Measurements from ENCODE around the gene HK2. TPM values are rescaled to one million over a fixed set of nuclear protein-coding genes. Genes with fewer than 3 reads are reported as not detected.

The HK2 gene
- total RNA-seq, 1 experiment from 2014 or later: 43.8 TPM

DNA sequence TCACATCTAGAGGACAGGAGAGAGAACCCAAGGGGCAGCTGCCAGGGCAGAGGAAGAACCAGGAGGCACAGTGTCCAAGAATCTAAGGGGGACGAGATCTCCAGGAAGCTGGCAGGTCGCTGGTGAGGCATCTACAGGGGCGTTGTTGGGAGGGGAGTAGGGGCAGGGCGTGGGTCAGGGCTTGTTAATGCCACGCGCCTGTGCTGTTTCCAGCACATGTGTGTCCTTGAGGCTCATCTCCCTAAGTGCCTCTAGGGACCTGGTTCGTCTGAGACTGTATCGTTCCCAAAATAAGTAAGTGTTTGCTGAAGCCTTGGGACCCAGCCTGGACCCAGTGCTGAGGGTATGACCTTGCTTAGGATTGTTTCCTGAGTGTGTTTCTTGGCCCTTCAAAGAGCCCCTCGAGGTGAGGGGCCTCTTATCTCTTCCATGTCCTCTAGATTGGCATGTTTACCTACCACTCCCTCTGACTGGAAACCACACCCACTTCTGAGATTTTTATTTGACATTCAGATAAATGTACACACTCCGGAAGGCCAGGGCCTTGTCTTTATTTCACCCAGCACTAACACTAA lies 22.2 kb downstream of the HK2 start:
- peaks cover 8% of the 10 kb centered on the region for H3F3A ChIP-seq (ENCODE audit: low read length, unreplicated experiment)
- H3K79me2 ChIP-seq (ENCODE audit: low read length): peaks cover 97% of the 10 kb centered on the region
- intact Hi-C loops (cut with micrococcal nuclease): no loop called here
- ChIA-PET POLR2A (ENCODE audit: unreplicated experiment) (no interaction called here), CTCF (no interaction called here)
- no peaks in the 10 kb centered on the region for H3K9me3 ChIP-seq (ENCODE audit: low read length)
- H3K27ac ChIP-seq (ENCODE audit: low read length): no peak overlapping the region
- no peak overlapping the region for H3K9ac ChIP-seq (ENCODE audit: low read length)
- peaks cover 54% of the 10 kb centered on the region for H3K36me3 ChIP-seq (ENCODE audit: low read depth, low read length)
- H3K4me1 ChIP-seq (ENCODE audit: insufficient read depth, low read length): peaks cover 38% of the 10 kb centered on the region
- no peak overlapping the region for H3K4me3 ChIP-seq (ENCODE audit: low read length)
- peaks cover 10% of the 10 kb centered on the region; the same call in 1 of the 2 replicates for H4K20me1 ChIP-seq (ENCODE audit: low read length)
- H3K9me2 ChIP-seq (replicated peaks; ENCODE audit: low read length): no peaks in the 10 kb centered on the region
- 0 out of 2 replicates have a peak overlapping the region, but pooled peaks have one; percentile 4 for H3K4me2 ChIP-seq (ENCODE audit: low read length)
- DNase-seq (peak; percentile 47), ATAC-seq (peak; percentile 75)
- H3K27me3 ChIP-seq (ENCODE audit: low read length): no peaks in the 10 kb centered on the region
- BruUV-seq (replicated peaks): no TSS peak
- TF ChIP-seq EZH2 (IDR thresholded peaks at IDR 0.05; ENCODE audit: low read length, unreplicated experiment) (no peak), EZH2phosphoT487 (IDR thresholded peaks at IDR 0.05; ENCODE audit: borderline replicate concordance, low read length) (no peak)
- TF ChIP-seq, protein P1, sequence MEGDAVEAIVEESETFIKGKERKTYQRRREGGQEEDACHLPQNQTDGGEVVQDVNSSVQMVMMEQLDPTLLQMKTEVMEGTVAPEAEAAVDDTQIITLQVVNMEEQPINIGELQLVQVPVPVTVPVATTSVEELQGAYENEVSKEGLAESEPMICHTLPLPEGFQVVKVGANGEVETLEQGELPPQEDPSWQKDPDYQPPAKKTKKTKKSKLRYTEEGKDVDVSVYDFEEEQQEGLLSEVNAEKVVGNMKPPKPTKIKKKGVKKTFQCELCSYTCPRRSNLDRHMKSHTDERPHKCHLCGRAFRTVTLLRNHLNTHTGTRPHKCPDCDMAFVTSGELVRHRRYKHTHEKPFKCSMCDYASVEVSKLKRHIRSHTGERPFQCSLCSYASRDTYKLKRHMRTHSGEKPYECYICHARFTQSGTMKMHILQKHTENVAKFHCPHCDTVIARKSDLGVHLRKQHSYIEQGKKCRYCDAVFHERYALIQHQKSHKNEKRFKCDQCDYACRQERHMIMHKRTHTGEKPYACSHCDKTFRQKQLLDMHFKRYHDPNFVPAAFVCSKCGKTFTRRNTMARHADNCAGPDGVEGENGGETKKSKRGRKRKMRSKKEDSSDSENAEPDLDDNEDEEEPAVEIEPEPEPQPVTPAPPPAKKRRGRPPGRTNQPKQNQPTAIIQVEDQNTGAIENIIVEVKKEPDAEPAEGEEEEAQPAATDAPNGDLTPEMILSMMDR (conservative IDR thresholded peaks at IDR 0.05; ENCODE audit: low read depth, low read length): no peak
- H2AFZ ChIP-seq (ENCODE audit: low read length): no peak overlapping the region

- DNase-seq (no peak), ATAC-seq (no peak)
- no TSS peak for BruUV-seq (replicated peaks)
- POLR2A ChIA-PET (ENCODE audit: unreplicated experiment): no interaction called here
- Histone ChIP-seq H3K4me3 (ENCODE audit: low read length) (no peak overlapping the region), H2AFZ (ENCODE audit: low read length) (no peak overlapping the region), H3K9ac (ENCODE audit: low read length) (no peak overlapping the region), H3K9me2 (replicated peaks; ENCODE audit: low read length) (no peaks in the 10 kb centered on the region), H4K20me1 (ENCODE audit: low read length) (peaks cover 8% of the 10 kb centered on the region; the same call in 1 of the 2 replicates), H3K4me2 (ENCODE audit: low read length) (0 out of 2 replicates have a peak overlapping the region, but pooled peaks have one; percentile 4), H3F3A (ENCODE audit: low read length, unreplicated experiment) (peaks cover 5% of the 10 kb centered on the region), H3K27me3 (ENCODE audit: low read length) (no peaks in the 10 kb centered on the region), H3K79me2 (ENCODE audit: low read length) (peaks cover 95% of the 10 kb centered on the region), H3K36me3 (ENCODE audit: low read depth, low read length) (peaks cover 53% of the 10 kb centered on the region), H3K9me3 (ENCODE audit: low read length) (no peaks in the 10 kb centered on the region), H3K27ac (ENCODE audit: low read length) (no peak overlapping the region), H3K4me1 (ENCODE audit: insufficient read depth, low read length) (peaks cover 33% of the 10 kb centered on the region)
- no peak for TF ChIP-seq EZH2phosphoT487 (IDR thresholded peaks at IDR 0.05; ENCODE audit: borderline replicate concordance, low read length)
- no peak for TF ChIP-seq EZH2 (IDR thresholded peaks at IDR 0.05; ENCODE audit: low read length, unreplicated experiment)
- TF ChIP-seq, protein P1 (conservative IDR thresholded peaks at IDR 0.05; ENCODE audit: low read depth, low read length): no peak
- intact Hi-C loops (cut with micrococcal nuclease): no loop called here
- CTCF ChIA-PET: no interaction called here
Measured at GRCh38 chr2:74856599-74856998, 22.7 kb downstream of the HK2 start.

DNA sequence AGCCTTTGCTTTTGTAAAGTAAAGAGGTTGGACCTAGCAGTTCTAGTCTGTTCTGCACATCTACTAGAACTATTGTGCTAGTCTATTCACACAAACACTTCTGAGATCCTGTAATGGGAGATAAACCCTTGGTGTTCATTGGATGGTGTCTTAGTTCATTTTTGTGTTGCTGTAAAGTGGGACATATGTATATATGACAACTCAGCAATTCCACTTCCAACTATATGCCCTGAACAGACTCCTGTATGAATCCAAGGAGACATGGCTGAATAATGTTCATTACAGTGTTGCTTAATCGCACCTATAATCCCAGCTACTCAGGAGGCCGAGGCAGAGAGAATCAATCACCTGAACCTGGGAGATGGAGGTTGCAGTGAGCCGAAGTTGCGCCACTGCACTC lies 23.3 kb downstream of the HK2 start:
- H3K4me3 ChIP-seq (ENCODE audit: low read length): no peak overlapping the region
- no peaks in the 10 kb centered on the region for H3F3A ChIP-seq (ENCODE audit: low read length, unreplicated experiment)
- no peak overlapping the region for H3K27ac ChIP-seq (ENCODE audit: low read length)
- ChIA-PET CTCF (no interaction called here), POLR2A (ENCODE audit: unreplicated experiment) (no interaction called here)
- BruUV-seq (replicated peaks): no TSS peak
- H2AFZ ChIP-seq (ENCODE audit: low read length): no peak overlapping the region
- no peak for DNase-seq
- no peak overlapping the region for H3K9ac ChIP-seq (ENCODE audit: low read length)
- peaks cover 95% of the 10 kb centered on the region for H3K79me2 ChIP-seq (ENCODE audit: low read length)
- TF ChIP-seq, protein P1 (conservative IDR thresholded peaks at IDR 0.05; ENCODE audit: low read depth, low read length): no peak
- TF ChIP-seq EZH2phosphoT487 (IDR thresholded peaks at IDR 0.05; ENCODE audit: borderline replicate concordance, low read length) (no peak), EZH2 (IDR thresholded peaks at IDR 0.05; ENCODE audit: low read length, unreplicated experiment) (no peak)
- no peak overlapping the region for H3K4me2 ChIP-seq (ENCODE audit: low read length)
- H4K20me1 ChIP-seq (ENCODE audit: low read length): 0 out of 2 replicates have a peak, but pooled peaks cover 2% of the 10 kb centered on the region
- H3K9me3 ChIP-seq (ENCODE audit: low read length): no peaks in the 10 kb centered on the region
- intact Hi-C loops (cut with micrococcal nuclease): no loop called here
- no peaks in the 10 kb centered on the region for H3K9me2 ChIP-seq (replicated peaks; ENCODE audit: low read length)
- H3K4me1 ChIP-seq (ENCODE audit: insufficient read depth, low read length): peaks cover 27% of the 10 kb centered on the region
- no peaks in the 10 kb centered on the region for H3K27me3 ChIP-seq (ENCODE audit: low read length)
- ATAC-seq: no peak
- H3K36me3 ChIP-seq (ENCODE audit: low read depth, low read length): peaks cover 50% of the 10 kb centered on the region
